ENCODE measurements around the gene PIGT. TPM values are rescaled to one million over a fixed set of nuclear protein-coding genes. Genes with fewer than 3 reads are reported as not detected.

PIGT gene
- total and polyA plus RNA-seq, 2 of the 13 experiments (the other 11 are each of a cell fraction or from before 2014, with no cell fraction given) = 65.9 to 74.1 TPM

- no peak for ATAC-seq
Observed at GRCh38 chr20:45366192-45366591, 49.7 kb upstream of the PIGT start.

More at GRCh38 chr20:45366192-45366591, 49.7 kb upstream of the PIGT start:
- Histone ChIP-seq H3K79me2 (ENCODE audit: insufficient read depth, low read length) (peaks cover 13% of the 10 kb centered on the region), H3K4me3 (replicated peaks in 1 of 3; ENCODE audit: insufficient read depth in 1 of 3, low read depth in 2 of 3, low read length in 3 of 3) (no peak overlapping the region), H2AFZ (ENCODE audit: low read length) (no peak overlapping the region), H3K36me3 (replicated peaks in 1 of 2; ENCODE audit: control insufficient read depth in 1 of 2, insufficient read depth in 2 of 2, low read length in 2 of 2) (peaks cover 20 to 32% of the 10 kb centered on the region in 2 experiments), H3K4me2 (ENCODE audit: low read depth, low read length) (no peak overlapping the region), H3K9me3 (ENCODE audit: low read length) (no peaks in the 10 kb centered on the region), H3K9ac (ENCODE audit: insufficient read depth, low read depth, low read length) (no peak overlapping the region), H3K27me3 (ENCODE audit: control insufficient read depth in 1 of 2, insufficient read depth in 2 of 2, low read length in 2 of 2) (no peaks in the 10 kb centered on the region; a peak in 1 of 5 replicates), H3K27ac (ENCODE audit: extremely low read length, insufficient read depth, low read length) (no peak overlapping the region), H4K20me1 (ENCODE audit: insufficient read depth, low read length) (peaks cover 5% of the 10 kb centered on the region; the same call in 1 of the 2 replicates), H3K4me1 (ENCODE audit: insufficient read depth, low read length) (peaks cover 43% of the 10 kb centered on the region)
- ChIA-PET CTCF (ENCODE audit: low intra/inter-chr PET ratio, low total read pairs) (no interaction called here), POLR2A (interaction anchor here (2.0 to 29.5 kb wide), 2 partner anchors 23 to 43 kb away, joined by 5 to 1422 read pairs; partner anchors contain the start of gene SDC4)
- FAIRE-seq (no peak), DNase-seq (ENCODE audit: low spot score) (no peak)
- TF ChIP-seq ZC3H13 (CRISPR knock-in tag; IDR thresholded peaks at IDR 0.05) (no peak), GLMP (CRISPR knock-in tag; IDR thresholded peaks at IDR 0.05; ENCODE audit: borderline replicate concordance) (no peak), REST (IDR thresholded peaks at IDR 0.05; ENCODE audit: borderline replicate concordance in 1 of 2, low read depth in 1 of 2, low read length in 2 of 2) (no peak), ZBTB4 (CRISPR knock-in tag; IDR thresholded peaks at IDR 0.05; ENCODE audit: borderline replicate concordance) (no peak), ZNF616 (CRISPR knock-in tag; IDR thresholded peaks at IDR 0.05; ENCODE audit: low read depth) (no peak), KDM5B (CRISPR knock-in tag; IDR thresholded peaks at IDR 0.05; ENCODE audit: borderline replicate concordance) (no peak), HNRNPUL1 (IDR thresholded peaks at IDR 0.05; ENCODE audit: low read depth, low read length) (no peak), HOXA9 (CRISPR knock-in tag; IDR thresholded peaks at IDR 0.05; ENCODE audit: borderline replicate concordance) (no peak), TARDBP (CRISPR knock-in tag; IDR thresholded peaks at IDR 0.05) (no peak), ZNF564 (CRISPR knock-in tag; IDR thresholded peaks at IDR 0.05) (no peak)
- in situ Hi-C loops (cut with HindIII; ENCODE audit: extremely low pct_ligation_motif_present, low pct_unique_long_range_greater_than_20kb) = no loop called here
- BruUV-seq (replicated peaks) = no TSS peak
- intact Hi-C loops (cut with micrococcal nuclease; ENCODE audit: unreplicated experiment) = no loop called here
- WGBS (ENCODE audit: low lambda C conversion rate) = 98% methylated on average over 1 of the region's 1 CpG

All from HepG2 (cell line).